ENCODE data around the gene ADAMTSL2. TPM values are rescaled to one million over a fixed set of nuclear protein-coding genes. Genes with fewer than 3 reads are reported as not detected.

Gene ADAMTSL2
- total and polyA plus RNA-seq, 2 of the 13 experiments (the other 11 are each of a cell fraction or from before 2014, with no cell fraction given): 1.9 to 3.8 TPM

- intact Hi-C loops (cut with micrococcal nuclease; ENCODE audit: unreplicated experiment): no loop called here
- no peak overlapping the region for H3K4me3 ChIP-seq (replicated peaks in 1 of 3; ENCODE audit: insufficient read depth in 1 of 3, low read depth in 2 of 3, low read length in 3 of 3)
- POLR2A ChIA-PET: no interaction called here
- no peak overlapping the region for H3K4me2 ChIP-seq (ENCODE audit: low read depth, low read length)
- no peak overlapping the region for H3K27ac ChIP-seq (ENCODE audit: extremely low read length, insufficient read depth, low read length)
- H3K9ac ChIP-seq (ENCODE audit: insufficient read depth, low read depth, low read length): no peak overlapping the region
- in situ Hi-C loops (cut with HindIII; ENCODE audit: extremely low pct_ligation_motif_present, low pct_unique_long_range_greater_than_20kb): no loop called here
- FAIRE-seq (no peak), DNase-seq (ENCODE audit: low spot score) (no peak), ATAC-seq (no peak)
- TF ChIP-seq PRPF4 (IDR thresholded peaks at IDR 0.05; ENCODE audit: low read depth, low read length, poor library complexity, severe bottlenecking) (no peak), ZNF629 (CRISPR knock-in tag; conservative IDR thresholded peaks at IDR 0.05) (peak; percentile 81), ZBTB46 (CRISPR knock-in tag; IDR thresholded peaks at IDR 0.05; ENCODE audit: borderline replicate concordance) (no peak), ZNF333 (CRISPR knock-in tag; IDR thresholded peaks at IDR 0.05; ENCODE audit: borderline replicate concordance) (no peak)
- BruUV-seq (replicated peaks): no TSS peak
- H4K20me1 ChIP-seq (ENCODE audit: insufficient read depth, low read length): no peaks in the 10 kb centered on the region
- H3K79me2 ChIP-seq (ENCODE audit: insufficient read depth, low read length): no peaks in the 10 kb centered on the region
- 100% methylated on average over 3 of the region's 8 CpGs for WGBS (ENCODE audit: low lambda C conversion rate)
- peaks cover 0 to 3% of the 10 kb centered on the region in 2 experiments; a peak in 2 of 5 replicates for H3K27me3 ChIP-seq (ENCODE audit: control insufficient read depth in 1 of 2, insufficient read depth in 2 of 2, low read length in 2 of 2)
- CTCF ChIA-PET (ENCODE audit: low intra/inter-chr PET ratio, low total read pairs): no interaction called here
- H3K9me3 ChIP-seq (ENCODE audit: low read length): no peaks in the 10 kb centered on the region
- H3K4me1 ChIP-seq (ENCODE audit: insufficient read depth, low read length): peaks cover 19% of the 10 kb centered on the region
- H2AFZ ChIP-seq (ENCODE audit: low read length): no peak overlapping the region
- no peaks in the 10 kb centered on the region for H3K36me3 ChIP-seq (replicated peaks in 1 of 2; ENCODE audit: control insufficient read depth in 1 of 2, insufficient read depth in 2 of 2, low read length in 2 of 2)
Measured at GRCh38 chr9:133554729-133555128, 20.2 kb downstream of the ADAMTSL2 start.

GRCh38 chr9:133556354-133556753 lies 21.9 kb downstream of the ADAMTSL2 start:
- no peak overlapping the region for H3K4me3 ChIP-seq (replicated peaks in 1 of 3; ENCODE audit: insufficient read depth in 1 of 3, low read depth in 2 of 3, low read length in 3 of 3)
- H3K4me2 ChIP-seq (ENCODE audit: low read depth, low read length): no peak overlapping the region
- H3K79me2 ChIP-seq (ENCODE audit: insufficient read depth, low read length): no peaks in the 10 kb centered on the region
- no peak for ATAC-seq
- H3K27ac ChIP-seq (ENCODE audit: extremely low read length, insufficient read depth, low read length): no peak overlapping the region
- H3K27me3 ChIP-seq (ENCODE audit: control insufficient read depth in 1 of 2, insufficient read depth in 2 of 2, low read length in 2 of 2): peaks cover 0 to 3% of the 10 kb centered on the region in 2 experiments; a peak in 2 of 5 replicates
- BruUV-seq (replicated peaks): no TSS peak
- intact Hi-C loops (cut with micrococcal nuclease; ENCODE audit: unreplicated experiment): no loop called here
- POLR2A ChIA-PET: no interaction called here
- no CpG with 5 or more reads among the region's 5 CpGs for WGBS (ENCODE audit: low lambda C conversion rate)
- H3K36me3 ChIP-seq (replicated peaks in 1 of 2; ENCODE audit: control insufficient read depth in 1 of 2, insufficient read depth in 2 of 2, low read length in 2 of 2): no peaks in the 10 kb centered on the region
- CTCF ChIA-PET (ENCODE audit: low intra/inter-chr PET ratio, low total read pairs): no interaction called here
- H3K9me3 ChIP-seq (ENCODE audit: low read length): no peaks in the 10 kb centered on the region
- no peak for DNase-seq (ENCODE audit: low spot score)
- FAIRE-seq: no peak
- in situ Hi-C loops (cut with HindIII; ENCODE audit: extremely low pct_ligation_motif_present, low pct_unique_long_range_greater_than_20kb): no loop called here
- H4K20me1 ChIP-seq (ENCODE audit: insufficient read depth, low read length): no peaks in the 10 kb centered on the region
- no peak overlapping the region for H2AFZ ChIP-seq (ENCODE audit: low read length)
- TF ChIP-seq ZSCAN12 (CRISPR knock-in tag; IDR thresholded peaks at IDR 0.05): no peak
- H3K9ac ChIP-seq (ENCODE audit: insufficient read depth, low read depth, low read length): no peak overlapping the region
- peaks cover 19% of the 10 kb centered on the region for H3K4me1 ChIP-seq (ENCODE audit: insufficient read depth, low read length)
